Endothelial cell of umbilical vein (primary cell): Measurements from ENCODE around the gene COX7A2. TPM values are rescaled to one million over a fixed set of nuclear protein-coding genes. Genes with fewer than 3 reads are reported as not detected.

Experiments
- BruUV-seq: library from RNA; stranded (reverse); fragments of 400-500 nt; replicated peaks from 2 replicates; lab custom pipeline; 2021; lab: Mats Ljungman, UMichigan
- CTCF ChIA-PET: fragments of 300-600, 350-600 bp; sonication (Branson Sonifier 250); formaldehyde crosslinking; loops from one replicate; lab custom pipeline; 2021; ENCODE audit warnings: antibody characterized with exemption, inconsistent platforms; lab: Charles Lee
- POLR2A ChIA-PET: fragments of 300-600, 350-600 bp; sonication (Branson Sonifier 250); formaldehyde crosslinking; loops from one replicate; lab custom pipeline; 2021; ENCODE audit warnings: antibody characterized with exemption, inconsistent platforms; lab: Charles Lee
- DNase-seq: peaks from one replicate; pipeline ENCODE4 v3.0.0-alpha.2; 2011; ENCODE audit warnings: low read depth, low spot score
- FAIRE-seq: peaks from 2 replicates; lab custom pipeline; 2011; peaks lifted over from hg19 to GRCh38; lab: Jason Lieb, UNC
- H2AFZ ChIP-seq: 2 replicates; pipeline ENCODE4 v1.6.0; 2012; ENCODE audit warnings: low read depth, low read length, control low read depth, inconsistent platforms
- H3K27ac ChIP-seq: 2 replicates; pipeline ENCODE4 v1.5.1; 2011; ENCODE audit warnings: low read depth, mild to moderate bottlenecking, control low read depth, low read length, moderate library complexity; ENCODE audit not compliant: insufficient read depth
- H3K27me3 ChIP-seq, 2 experiments: 2 replicates each; pipeline versions ENCODE4 v1.6.0 to v1.6.1; 2011; ENCODE audit warnings: low read length in 2 of 2, mixed read lengths in 1 of 2; ENCODE audit not compliant: control insufficient read depth in 2 of 2, insufficient read depth in 2 of 2
- H3K36me3 ChIP-seq, 2 experiments: 2 replicates in 1 of 2; 3 replicates in 1 of 2; pipeline ENCODE4 v1.5.1; 2011; ENCODE audit warnings: low read length in 2 of 2, mild to moderate bottlenecking in 1 of 2, moderate library complexity in 1 of 2; ENCODE audit not compliant: control insufficient read depth in 2 of 2, insufficient read depth in 2 of 2; ENCODE audit errors: extremely low read depth in 1 of 2
- H3K4me1 ChIP-seq: 3 replicates; pipeline ENCODE4 v1.5.1; 2011; ENCODE audit warnings: mild to moderate bottlenecking, low read length; ENCODE audit not compliant: control insufficient read depth, insufficient read depth; ENCODE audit errors: extremely low read depth
- H3K4me2 ChIP-seq: 2 replicates; pipeline ENCODE4 v1.6.1; 2011; ENCODE audit warnings: low read length, control low read depth, mixed read lengths; ENCODE audit not compliant: insufficient read depth
- H3K4me3 ChIP-seq, 3 experiments: fragments of 200-600 bp in 1 of 3; sonication (generic), shearing (Covaris generic) in 1 of 3; replicated peaks in 1 of 3; 2 replicates each; pipeline ENCODE4 v1.5.1; 2011 to 2016; ENCODE audit warnings: control low read depth in 3 of 3, low read length in 3 of 3, mild to moderate bottlenecking in 2 of 3, inconsistent platforms in 1 of 3, low read depth in 1 of 3, moderate library complexity in 1 of 3; ENCODE audit not compliant: insufficient read depth in 1 of 3
- H3K79me2 ChIP-seq: 2 replicates; pipeline ENCODE4 v1.6.0; 2012; ENCODE audit warnings: low read length, inconsistent platforms; ENCODE audit not compliant: control insufficient read depth, insufficient read depth
- H3K9ac ChIP-seq: replicated peaks from 2 replicates; pipeline ENCODE3; 2011; ENCODE audit warnings: low read length, control low read depth; ENCODE audit not compliant: insufficient read depth; ENCODE audit errors: extremely low read depth
- H3K9me1 ChIP-seq: replicated peaks from 3 replicates; pipeline ENCODE4 v1.6.0; 2011; ENCODE audit warnings: mild to moderate bottlenecking, low read length; ENCODE audit not compliant: control insufficient read depth, insufficient read depth; ENCODE audit errors: extremely low read depth
- H3K9me3 ChIP-seq: replicated peaks from 2 replicates; pipeline ENCODE4 v1.5.1; 2012; ENCODE audit warnings: low read length, inconsistent platforms; ENCODE audit not compliant: control insufficient read depth, insufficient read depth
- H4K20me1 ChIP-seq: replicated peaks from 2 replicates; pipeline ENCODE3; 2011; ENCODE audit warnings: mild to moderate bottlenecking, low read length; ENCODE audit not compliant: control insufficient read depth, insufficient read depth; ENCODE audit errors: extremely low read depth
- EZH2 ChIP-seq: IDR thresholded peaks from 2 replicates; pipeline ENCODE4 v1.6.1; 2012; ENCODE audit warnings: borderline replicate concordance, low read depth, mild to moderate bottlenecking, moderate library complexity, low read length, inconsistent platforms; ENCODE audit not compliant: severe bottlenecking
- GATA2 ChIP-seq: IDR thresholded peaks from 2 replicates; pipeline ENCODE4 v1.7.0; 2011; ENCODE audit warnings: low read depth, mild to moderate bottlenecking, moderate library complexity, mixed read lengths, low read length; ENCODE audit not compliant: insufficient read length, insufficient read depth
- JUN ChIP-seq: IDR thresholded peaks from 2 replicates; pipeline ENCODE4 v1.6.1; 2011; ENCODE audit warnings: borderline replicate concordance, low read depth; ENCODE audit not compliant: insufficient read length, insufficient read depth
- MAX ChIP-seq: IDR thresholded peaks from 2 replicates; pipeline ENCODE4 v1.6.1; 2011; ENCODE audit not compliant: insufficient read depth, insufficient read length
- MYC ChIP-seq: IDR thresholded peaks from one replicate; pipeline ENCODE4 v1.6.1; 2011; ENCODE audit warnings: mild to moderate bottlenecking, low read depth, low read length
- POLR2A ChIP-seq: IDR thresholded peaks from 2 replicates; pipeline ENCODE4 v1.6.1; 2012; ENCODE audit warnings: low read depth, mild to moderate bottlenecking, control low read depth, low read length
- POLR2AphosphoS5 ChIP-seq: IDR thresholded peaks from 2 replicates; pipeline ENCODE4 v1.6.1; 2012; ENCODE audit warnings: low read depth, mild to moderate bottlenecking, control low read depth, low read length, moderate library complexity; ENCODE audit not compliant: insufficient read depth
- dilution Hi-C: fragments of 300-500 bp; cut with MboI; formaldehyde crosslinking; loops from one replicate; pipeline ENCODE4 v1.15.0; 2019; ENCODE audit warnings: low sequenced_read_pairs; ENCODE audit not compliant: extremely low pct_ligation_motif_present
- intact Hi-C: fragments of 100-400 bp; cut with micrococcal nuclease; formaldehyde crosslinking; loops from one replicate; pipeline ENCODE4 v1.10.0; 2022
- polyA plus RNA-seq, 4 experiments: library from polyadenylated mRNA; depleted of rRNA in 3 of 4; stranded (reverse) in 3 of 4; unstranded in 1 of 4; fragments of >200 nt; gene quantifications; 2 replicates each; pipeline versions ENCODE4 v1.2.1 to v1.2.3, GENCODE V29; 2011 to 2012; ENCODE audit warnings: missing spikeins in 1 of 4
- total RNA-seq: library from RNA; stranded (reverse); gene quantifications from 2 replicates; pipeline ENCODE4 v1.2.3, GENCODE V29; 2021

The COX7A2 gene
- total and polyA plus RNA-seq, 2 donors (not counting 3 experiments of a cell fraction or from before 2014, with no cell fraction given) = 254 to 426 TPM

GRCh38 chr6:75292555-75292954 is 49.0 kb upstream of the COX7A2 start:
- no peak for TF ChIP-seq MAX
- TF ChIP-seq GATA2 = no peak
- no peak for TF ChIP-seq EZH2
- TF ChIP-seq JUN = no peak
- no peak for TF ChIP-seq POLR2AphosphoS5
- no peak for TF ChIP-seq MYC
- intact Hi-C loops = no loop called here
- Histone ChIP-seq H3K9me1 (no peaks in the 10 kb centered on the region), H3K9me3 (no peaks in the 10 kb centered on the region), H3K4me1 (no peaks in the 10 kb centered on the region), H3K36me3 (no peaks in the 10 kb centered on the region), H3K27ac (no peak overlapping the region), H3K79me2 (no peaks in the 10 kb centered on the region), H3K27me3 (no peaks in the 10 kb centered on the region), H3K9ac (no peak overlapping the region), H2AFZ (no peak overlapping the region), H4K20me1 (no peaks in the 10 kb centered on the region), H3K4me3 (no peak overlapping the region), H3K4me2 (no peak overlapping the region)
- FAIRE-seq = no peak
- CTCF ChIA-PET = no interaction called here
- POLR2A ChIA-PET = no interaction called here
- DNase-seq = no peak
- no TSS peak for BruUV-seq
- dilution Hi-C loops = no loop called here

GRCh38 chr6:75291744-75292143 is 48.1 kb upstream of the COX7A2 start:
- ChIA-PET CTCF (no interaction called here), POLR2A (no interaction called here)
- Histone ChIP-seq H3K9me3 (no peaks in the 10 kb centered on the region), H3K4me2 (no peak overlapping the region), H3K27me3 (no peaks in the 10 kb centered on the region), H3K9ac (no peak overlapping the region), H2AFZ (no peak overlapping the region), H3K9me1 (no peaks in the 10 kb centered on the region), H3K4me1 (no peaks in the 10 kb centered on the region), H4K20me1 (no peaks in the 10 kb centered on the region), H3K27ac (no peak overlapping the region), H3K79me2 (no peaks in the 10 kb centered on the region), H3K4me3 (no peak overlapping the region), H3K36me3 (no peaks in the 10 kb centered on the region)
- dilution Hi-C loops (no loop called here), intact Hi-C loops (no loop called here)
- no peak for FAIRE-seq
- DNase-seq = no peak
- BruUV-seq = no TSS peak
- TF ChIP-seq POLR2A = no peak
